GM12892 (cell line): ENCODE measurements around the gene EIF4A3.

Source experiments
- POLR2A ChIP-seq: IDR thresholded peaks from 2 replicates; pipeline ENCODE4 v1.6.1; 2011; ENCODE audit warnings: low read depth, low read length, control low read depth
- POLR2AphosphoS5 ChIP-seq: IDR thresholded peaks from 2 replicates; pipeline ENCODE4 v1.6.1; 2011; ENCODE audit warnings: low read depth, low read length, control low read depth
- TAF1 ChIP-seq: IDR thresholded peaks from 2 replicates; pipeline ENCODE4 v1.6.1; 2011; ENCODE audit warnings: low read depth, mild to moderate bottlenecking, control low read depth, low read length, borderline replicate concordance

- TF ChIP-seq TAF1 (no peak), POLR2AphosphoS5 (no peak), POLR2A (no peak)
Measured at GRCh38 chr17:80096561-80097021, 50.3 kb downstream of the EIF4A3 start.
